ENCODE results near the gene RASGRP1. TPM values are rescaled to one million over a fixed set of nuclear protein-coding genes. Genes with fewer than 3 reads are reported as not detected.

The RASGRP1 gene
- polyA plus RNA-seq, 1 experiment, result 1.2 TPM

- H3K27ac ChIP-seq (ENCODE audit: low read depth, low read length), result no peak overlapping the region
- CTCF ChIA-PET, result interaction anchor here (1.4 kb wide), 1 partner anchor 183 kb away, joined by 5 read pairs; no protein-coding TSS in a partner anchor
- TF ChIP-seq CTCF (IDR thresholded peaks at IDR 0.05; ENCODE audit: low read depth, low read length), result no peak
These were observed 57.6 kb downstream of the RASGRP1 start for GRCh38 chr15:38506997-38507396.

GRCh38 chr15:38504680-38505467 lies 59.7 kb downstream of the RASGRP1 start:
- Histone ChIP-seq H3K4me3 (ENCODE audit: low read depth, low read length) (no peak overlapping the region), H3K27ac (ENCODE audit: low read depth, low read length) (no peak overlapping the region), H3K27me3 (ENCODE audit: control insufficient read depth, insufficient read depth, low read length) (no peaks in the 10 kb centered on the region), H3K9me3 (ENCODE audit: control insufficient read depth, insufficient read depth, low read length) (no peaks in the 10 kb centered on the region)
- ChIA-PET CTCF (interaction anchor here (0.8 to 1.6 kb wide), 5 partner anchors 30 to 179 kb away, joined by 3 to 6 read pairs (median 4); partner anchors contain the start of gene RASGRP1), POLR2A (no interaction called here)
- no peak for TF ChIP-seq CTCF (IDR thresholded peaks at IDR 0.05; ENCODE audit: low read depth, low read length)
- DNase-seq (ENCODE audit: low read depth, low spot score), result no peak

More at GRCh38 chr15:38506997-38507396, 57.6 kb downstream of the RASGRP1 start:
- Histone ChIP-seq H3K9me3 (ENCODE audit: control insufficient read depth, insufficient read depth, low read length) (no peaks in the 10 kb centered on the region), H3K27me3 (ENCODE audit: control insufficient read depth, insufficient read depth, low read length) (no peaks in the 10 kb centered on the region), H3K4me3 (ENCODE audit: low read depth, low read length) (no peak overlapping the region)
- DNase-seq (ENCODE audit: low read depth, low spot score), result no peak
- POLR2A ChIA-PET, result interaction anchor here (0.6 kb wide), 1 partner anchor 255 kb away, joined by 3 read pairs; no protein-coding TSS in a partner anchor

GRCh38 chr15:38503496-38503895 lies 61.1 kb downstream of the RASGRP1 start:
- H3K27me3 ChIP-seq (ENCODE audit: control insufficient read depth, insufficient read depth, low read length), result no peaks in the 10 kb centered on the region
- no peak for DNase-seq (ENCODE audit: low read depth, low spot score)
- POLR2A ChIA-PET, result no interaction called here
- H3K9me3 ChIP-seq (ENCODE audit: control insufficient read depth, insufficient read depth, low read length), result no peaks in the 10 kb centered on the region
- CTCF ChIA-PET, result interaction anchor here (1.6 kb wide), 1 partner anchor 60 kb away, joined by 6 read pairs; the partner anchor contains the start of gene RASGRP1
- no peak for TF ChIP-seq CTCF (IDR thresholded peaks at IDR 0.05; ENCODE audit: low read depth, low read length)
- no peak overlapping the region for H3K27ac ChIP-seq (ENCODE audit: low read depth, low read length)
- H3K4me3 ChIP-seq (ENCODE audit: low read depth, low read length), result no peak overlapping the region

GRCh38 chr15:38499651-38500050 lies 65.0 kb downstream of the RASGRP1 start:
- DNase-seq (ENCODE audit: low read depth, low spot score), result no peak
- H3K9me3 ChIP-seq (ENCODE audit: control insufficient read depth, insufficient read depth, low read length), result no peaks in the 10 kb centered on the region
- ChIA-PET POLR2A (no interaction called here), CTCF (no interaction called here)
- no peak overlapping the region for H3K27ac ChIP-seq (ENCODE audit: low read depth, low read length)
- no peak overlapping the region for H3K4me3 ChIP-seq (ENCODE audit: low read depth, low read length)
- no peaks in the 10 kb centered on the region for H3K27me3 ChIP-seq (ENCODE audit: control insufficient read depth, insufficient read depth, low read length)
- no peak for TF ChIP-seq CTCF (IDR thresholded peaks at IDR 0.05; ENCODE audit: low read depth, low read length)

GRCh38 chr15:38496151-38496550 lies 68.5 kb downstream of the RASGRP1 start:
- Histone ChIP-seq H3K4me3 (ENCODE audit: low read depth, low read length) (no peak overlapping the region), H3K27me3 (ENCODE audit: control insufficient read depth, insufficient read depth, low read length) (no peaks in the 10 kb centered on the region), H3K27ac (ENCODE audit: low read depth, low read length) (no peak overlapping the region), H3K9me3 (ENCODE audit: control insufficient read depth, insufficient read depth, low read length) (no peaks in the 10 kb centered on the region)
- POLR2A ChIA-PET, result no interaction called here
- CTCF ChIA-PET, result no interaction called here
- TF ChIP-seq CTCF (IDR thresholded peaks at IDR 0.05; ENCODE audit: low read depth, low read length), result no peak
- DNase-seq (ENCODE audit: low read depth, low spot score), result no peak
